Astrocyte of the spinal cord (primary cell): Measurements from ENCODE around the gene HMX1.
A peak's percentile ranks its signal among the peaks of the same experiment; 100 is the strongest.

ENCODE experiments used
- DNase-seq: peaks from one replicate; pipeline ENCODE4 v3.0.0; 2011; ENCODE audit warnings: low read depth, low spot score
- H3K4me3 ChIP-seq: 2 replicates; pipeline ENCODE4 v1.5.1; 2011; ENCODE audit warnings: low read depth, mild to moderate bottlenecking, low read length, moderate library complexity
- in situ Hi-C: cut with HindIII; loops from 2 replicates; pipeline ENCODE4 v1.10.0; 2017; ENCODE audit warnings: low sequenced_read_pairs
- TF ChIP-seq, protein P1 (sequence below): IDR thresholded peaks from 2 replicates; pipeline ENCODE4 v1.5.1; 2012; ENCODE audit warnings: low read depth, mild to moderate bottlenecking, low read length, inconsistent platforms

Gene HMX1

DNA sequence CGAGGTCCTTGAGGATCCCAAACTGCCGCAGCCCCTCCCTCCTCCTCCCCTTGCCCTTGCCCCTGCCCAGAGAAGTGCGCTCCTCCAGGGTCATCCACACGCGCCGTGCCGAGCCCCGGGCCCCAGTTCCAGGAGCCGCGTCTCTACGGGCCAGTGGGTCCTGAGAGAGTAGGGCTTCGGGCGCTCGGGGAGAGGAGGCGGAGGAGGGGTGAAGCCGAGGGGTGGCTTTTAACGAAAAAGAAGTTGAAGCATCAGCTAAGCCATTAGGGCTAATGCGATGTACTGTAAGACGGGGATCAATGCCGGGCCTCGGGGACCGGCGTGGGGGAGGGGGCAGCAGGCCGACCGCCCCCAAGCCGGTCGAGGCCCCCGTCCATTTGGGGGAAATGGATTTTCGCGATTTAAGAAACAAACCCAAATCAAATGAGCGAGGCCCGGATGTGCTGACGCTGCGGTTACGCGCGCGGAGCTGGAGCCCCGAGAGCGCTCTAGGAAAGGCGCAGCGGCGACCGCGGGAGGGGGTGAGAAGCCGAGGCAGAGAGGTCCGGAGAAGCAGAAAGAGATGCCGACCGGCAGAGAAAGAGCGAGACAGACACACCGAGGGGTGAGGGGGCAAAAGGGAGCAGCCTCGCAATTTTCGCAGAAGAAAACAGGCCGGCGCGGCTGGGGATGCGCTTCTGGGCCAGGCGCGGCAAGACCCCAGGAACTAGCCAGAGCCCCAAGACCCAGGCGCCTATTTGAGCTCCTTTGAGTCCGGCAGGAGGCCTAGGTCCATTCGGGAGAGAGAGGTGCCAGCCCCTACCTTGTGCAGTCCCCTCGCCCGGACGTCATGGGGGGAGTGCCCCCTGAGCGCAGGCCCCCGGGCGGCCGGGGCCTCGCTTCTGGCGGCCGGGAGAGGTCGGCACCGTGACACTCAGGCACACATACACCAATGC, 13.6 kb downstream of the HMX1 start:
- no peak overlapping the region for H3K4me3 ChIP-seq

GRCh38 chr4:8856835-8857621, 14.6 kb downstream of the HMX1 start:
- no peak for DNase-seq
- no peak overlapping the region for H3K4me3 ChIP-seq
- in situ Hi-C loops = no loop called here
- TF ChIP-seq, protein P1, sequence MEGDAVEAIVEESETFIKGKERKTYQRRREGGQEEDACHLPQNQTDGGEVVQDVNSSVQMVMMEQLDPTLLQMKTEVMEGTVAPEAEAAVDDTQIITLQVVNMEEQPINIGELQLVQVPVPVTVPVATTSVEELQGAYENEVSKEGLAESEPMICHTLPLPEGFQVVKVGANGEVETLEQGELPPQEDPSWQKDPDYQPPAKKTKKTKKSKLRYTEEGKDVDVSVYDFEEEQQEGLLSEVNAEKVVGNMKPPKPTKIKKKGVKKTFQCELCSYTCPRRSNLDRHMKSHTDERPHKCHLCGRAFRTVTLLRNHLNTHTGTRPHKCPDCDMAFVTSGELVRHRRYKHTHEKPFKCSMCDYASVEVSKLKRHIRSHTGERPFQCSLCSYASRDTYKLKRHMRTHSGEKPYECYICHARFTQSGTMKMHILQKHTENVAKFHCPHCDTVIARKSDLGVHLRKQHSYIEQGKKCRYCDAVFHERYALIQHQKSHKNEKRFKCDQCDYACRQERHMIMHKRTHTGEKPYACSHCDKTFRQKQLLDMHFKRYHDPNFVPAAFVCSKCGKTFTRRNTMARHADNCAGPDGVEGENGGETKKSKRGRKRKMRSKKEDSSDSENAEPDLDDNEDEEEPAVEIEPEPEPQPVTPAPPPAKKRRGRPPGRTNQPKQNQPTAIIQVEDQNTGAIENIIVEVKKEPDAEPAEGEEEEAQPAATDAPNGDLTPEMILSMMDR = no peak

More for the DNA sequence above, 13.6 kb downstream of the HMX1 start:
- no peak for DNase-seq
- in situ Hi-C loops = no loop called here
- TF ChIP-seq, protein P1 = no peak

DNA sequence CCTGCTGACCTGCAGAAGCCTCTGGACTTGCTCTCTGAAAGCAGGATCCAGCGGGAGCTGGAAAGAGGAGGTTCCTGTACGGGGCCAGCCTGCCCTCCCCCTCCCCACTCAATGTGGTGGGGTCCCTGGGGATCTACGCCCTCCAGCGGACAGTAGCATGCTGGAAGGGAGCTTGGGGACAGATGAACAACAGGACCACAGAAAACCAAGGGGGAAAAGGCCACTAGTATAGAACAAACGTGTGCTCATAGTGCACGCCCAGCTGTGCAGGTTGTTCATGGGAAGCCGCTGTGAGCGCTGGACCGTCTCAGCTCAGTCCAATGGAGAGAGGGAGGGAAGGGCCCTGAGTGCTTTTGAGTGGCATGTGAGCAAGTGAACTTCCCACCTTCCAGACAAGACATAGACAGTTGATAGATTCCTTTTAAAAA, 15.8 kb downstream of the HMX1 start:
- H3K4me3 ChIP-seq = no peak overlapping the region
- in situ Hi-C loops = no loop called here
- TF ChIP-seq, protein P1 = no peak
- DNase-seq = no peak

DNA sequence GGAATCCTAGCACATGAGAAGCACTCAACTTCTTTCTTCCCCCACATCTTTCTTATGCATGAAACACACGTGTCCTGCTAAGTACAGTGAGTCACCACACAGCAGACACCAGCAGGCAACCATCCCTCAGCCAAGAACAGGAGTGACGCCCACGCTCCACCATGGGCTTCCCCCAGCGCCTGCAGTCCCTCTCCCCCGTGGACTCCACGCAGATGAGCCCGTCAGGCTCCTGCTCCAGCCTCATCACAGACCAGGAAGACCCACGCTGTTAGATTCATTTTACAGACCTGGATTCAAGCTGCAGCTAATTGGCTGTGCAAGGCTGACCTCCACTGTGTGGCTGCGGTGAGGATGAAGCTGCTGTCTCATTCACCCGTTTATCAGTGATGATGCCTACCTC, 16.7 kb downstream of the HMX1 start:
- in situ Hi-C loops = no loop called here
- TF ChIP-seq, protein P1 = no peak

GRCh38 chr4:8854016-8854415, 17.6 kb downstream of the HMX1 start:
- in situ Hi-C loops = no loop called here
- TF ChIP-seq, protein P1 = no peak
- DNase-seq = no peak
- no peak overlapping the region for H3K4me3 ChIP-seq

More for the DNA sequence above, 16.7 kb downstream of the HMX1 start:
- DNase-seq = peak; percentile 13
- H3K4me3 ChIP-seq = no peak overlapping the region

DNA sequence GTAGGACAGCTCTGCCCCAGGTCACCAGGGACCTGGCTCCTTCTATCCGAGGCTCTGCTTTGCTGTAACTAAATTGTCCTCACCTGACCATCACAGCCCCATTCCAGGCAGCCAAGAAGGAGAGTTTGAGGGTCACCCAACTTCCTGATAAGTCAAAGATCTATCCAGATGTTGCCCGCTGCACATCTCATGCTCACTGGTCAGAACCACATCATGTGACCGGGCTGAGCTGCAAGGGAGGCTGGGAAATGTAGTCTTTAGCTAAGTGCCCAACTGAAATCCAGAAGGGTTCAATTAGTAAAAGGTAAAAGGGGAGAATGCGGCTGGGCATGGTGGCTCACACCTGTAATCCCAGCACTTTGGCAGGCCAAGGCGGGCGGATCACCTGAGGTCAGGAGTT, 18.4 kb downstream of the HMX1 start:
- DNase-seq = no peak
- TF ChIP-seq, protein P1 = no peak
- H3K4me3 ChIP-seq = no peak overlapping the region
- in situ Hi-C loops = no loop called here
